SK-N-MC (cell line): ENCODE measurements around the gene CDC42EP5.
"Not testable (repeated sequence)": the region's sequence is repeated elsewhere in the genome, so short reads cannot be mapped to it uniquely, and the experiment has no call there.

Experiments used
- DNase-seq: peaks from one replicate; pipeline ENCODE4 v3.0.0-alpha.2; 2011; ENCODE audit warnings: low read depth, low spot score
- H3K27ac ChIP-seq: fragments of 200-600 bp; sonication (generic); 2 replicates; pipeline ENCODE4 v1.5.1; 2016; ENCODE audit warnings: mixed run types
- H3K36me3 ChIP-seq: fragments of 200-600 bp; sonication (generic); 2 replicates; pipeline ENCODE4 v1.6.1; 2017; ENCODE audit warnings: antibody characterized with exemption, low read length, mixed read lengths; ENCODE audit not compliant: insufficient read depth
- H3K4me3 ChIP-seq: fragments of 200-600 bp; sonication (generic); 2 replicates; pipeline ENCODE4 v1.5.1; 2016
- H3K9ac ChIP-seq: fragments of 200-600 bp; sonication (generic); 2 replicates; pipeline ENCODE4 v1.8.0; 2017; ENCODE audit warnings: mixed run types, mixed read lengths; ENCODE audit not compliant: insufficient read length
- H3K9me3 ChIP-seq: fragments of 200-600 bp; sonication (generic); 2 replicates; pipeline ENCODE4 v1.6.1; 2017; ENCODE audit warnings: low read depth, mild to moderate bottlenecking, antibody characterized with exemption, low read length, moderate library complexity, mixed read lengths
- EZH2 ChIP-seq: fragments of 200-600 bp; sonication (generic); IDR thresholded peaks from one replicate; pipeline ENCODE4 v1.6.1; 2017; ENCODE audit warnings: antibody characterized with exemption
- FOXP2 ChIP-seq: optimal IDR thresholded peaks from 2 replicates; pipeline ENCODE3; 2011; ENCODE audit warnings: mild to moderate bottlenecking, moderate library complexity; ENCODE audit not compliant: insufficient read depth; ENCODE audit errors: extremely low read length, control extremely low read depth
- POLR2AphosphoS5 ChIP-seq: IDR thresholded peaks from 2 replicates; pipeline ENCODE4 v1.6.1; 2012; ENCODE audit warnings: mild to moderate bottlenecking, low read depth, low read length, borderline replicate concordance

The CDC42EP5 gene, protein sequence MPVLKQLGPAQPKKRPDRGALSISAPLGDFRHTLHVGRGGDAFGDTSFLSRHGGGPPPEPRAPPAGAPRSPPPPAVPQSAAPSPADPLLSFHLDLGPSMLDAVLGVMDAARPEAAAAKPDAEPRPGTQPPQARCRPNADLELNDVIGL

DNA sequence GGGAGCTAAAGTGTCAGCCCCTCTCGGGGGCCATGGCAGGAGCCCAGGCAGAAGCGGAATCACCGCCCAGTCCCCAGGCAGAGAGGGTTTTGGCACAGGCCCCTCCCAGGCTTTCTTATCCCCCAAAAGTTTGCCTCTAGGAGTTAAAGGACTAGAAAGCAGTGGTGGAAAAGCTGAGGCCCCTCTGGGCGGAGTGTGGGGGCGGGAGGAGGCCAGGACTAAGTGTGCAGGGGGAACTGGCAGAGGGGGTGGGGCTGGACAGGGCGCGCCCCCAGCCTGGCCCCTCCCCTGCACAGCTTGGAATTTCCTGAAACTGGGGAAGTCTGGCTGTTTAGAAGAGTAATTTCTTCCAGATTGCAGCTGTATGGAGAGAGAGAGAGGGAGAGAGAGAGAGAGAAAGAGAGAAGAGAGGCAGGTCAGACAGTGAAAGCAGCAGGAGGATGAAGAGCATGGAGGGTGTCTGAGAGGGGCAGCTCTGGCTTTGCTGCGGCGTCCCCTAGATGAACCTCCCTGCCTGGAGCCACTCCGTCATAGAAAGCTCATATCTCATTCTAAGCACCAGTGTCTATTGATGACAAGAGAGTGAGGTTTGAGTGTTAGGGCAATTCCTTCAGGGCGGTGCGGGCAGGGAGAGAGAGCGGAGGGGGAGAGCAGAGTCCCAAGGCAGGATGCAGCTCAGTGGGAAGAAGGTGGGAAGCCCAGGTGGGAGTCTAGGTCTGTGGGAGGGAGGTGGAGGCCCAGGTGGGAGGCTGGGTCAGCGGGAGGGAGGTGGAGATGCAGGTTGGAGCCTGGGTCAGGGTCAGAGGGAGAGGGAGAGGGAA is at the start of gene CDC42EP5:
CDC42EP5 (minus strand) TSS at position 226 of the 821 bp plus-strand sequence. CDS start 7,749 bp downstream, outside the sequence.
- no peaks in the 10 kb centered on the region for H3K36me3 ChIP-seq
- DNase-seq: peak; percentile 79
- peak within 1 kb of the TSS; percentile 93 for H3K27ac ChIP-seq
- TF ChIP-seq POLR2AphosphoS5 (peak; percentile 46; the same call in 1 of the 2 replicates), FOXP2 (no peak), EZH2 (no peak)
- no peaks in the 10 kb centered on the region for H3K9me3 ChIP-seq
- H3K4me3 ChIP-seq: peak within 1 kb of the TSS; percentile 76
- peak within 1 kb of the TSS; percentile 49 for H3K9ac ChIP-seq

DNA sequence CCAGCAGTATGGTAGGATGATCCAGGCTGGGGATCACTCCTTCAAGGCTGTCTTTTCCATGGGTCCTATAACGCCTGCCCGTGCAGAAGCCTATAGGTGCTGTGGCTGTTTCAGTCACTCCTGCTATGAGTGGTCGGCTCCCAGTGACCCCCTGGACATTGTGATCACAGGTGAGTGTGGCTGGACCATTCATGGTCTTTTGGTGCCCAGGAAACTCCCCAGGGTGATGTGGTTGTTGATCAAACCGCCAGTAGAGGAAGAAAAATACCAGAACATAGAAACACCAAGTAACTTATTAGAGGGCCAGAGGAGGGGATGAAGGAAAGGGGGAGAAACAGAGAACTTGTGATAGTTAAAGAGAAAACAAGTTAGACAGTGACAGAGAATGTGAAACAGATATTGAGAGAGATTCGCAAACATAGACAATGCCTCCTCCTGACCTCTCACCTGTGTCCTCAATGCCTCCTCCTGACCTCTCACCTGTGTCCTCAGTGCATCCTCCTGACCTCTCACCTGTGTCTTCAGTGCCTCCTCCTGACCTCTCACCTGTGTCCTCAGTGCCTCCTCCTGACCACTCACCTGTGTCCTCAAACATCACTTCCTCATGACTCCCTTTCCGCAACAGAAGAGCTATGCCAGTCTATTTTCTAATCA is 48.9 kb upstream of the CDC42EP5 start:
- Histone ChIP-seq H3K36me3 (no peaks in the 10 kb centered on the region), H3K9ac (no peak overlapping the region), H3K9me3 (no peaks in the 10 kb centered on the region), H3K4me3 (no peak overlapping the region), H3K27ac (no peak overlapping the region)
- no peak for TF ChIP-seq EZH2
- no peak for TF ChIP-seq FOXP2
- TF ChIP-seq POLR2AphosphoS5: no peak
- no peak for DNase-seq

- no peaks in the 10 kb centered on the region for H3K9me3 ChIP-seq
- H3K27ac ChIP-seq: no peak overlapping the region
- H3K36me3 ChIP-seq: no peaks in the 10 kb centered on the region
- DNase-seq: no peak
- H3K4me3 ChIP-seq: no peak overlapping the region
- H3K9ac ChIP-seq: no peak overlapping the region
- no peak for TF ChIP-seq EZH2
- no peak for TF ChIP-seq POLR2AphosphoS5
- no peak for TF ChIP-seq FOXP2
Measured at GRCh38 chr19:54521022-54521859, 48.1 kb upstream of the CDC42EP5 start.

DNA sequence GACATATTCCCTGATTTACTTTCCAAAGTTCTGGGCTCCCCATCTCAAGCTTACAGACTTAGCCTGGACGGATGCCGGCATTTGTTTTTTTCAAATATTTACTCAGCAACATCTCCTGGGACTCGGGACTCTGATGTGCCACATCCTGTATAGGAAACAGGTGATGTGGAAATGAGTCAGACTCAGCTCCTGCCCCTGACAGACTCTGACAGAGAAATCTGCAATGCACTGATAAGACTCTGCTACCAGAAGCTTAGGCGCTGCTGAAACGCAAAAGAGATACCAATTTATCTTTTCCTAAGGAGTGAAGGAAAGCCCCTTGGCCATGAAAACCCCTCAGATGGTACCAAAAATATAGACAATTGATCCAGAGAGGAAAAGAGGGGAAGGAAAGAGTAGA is 45.7 kb upstream of the CDC42EP5 start:
- Histone ChIP-seq H3K27ac (no peak overlapping the region), H3K9ac (no peak overlapping the region), H3K36me3 (no peaks in the 10 kb centered on the region), H3K4me3 (no peak overlapping the region), H3K9me3 (no peaks in the 10 kb centered on the region)
- no peak for TF ChIP-seq EZH2
- no peak for TF ChIP-seq POLR2AphosphoS5
- no peak for TF ChIP-seq FOXP2
- no peak for DNase-seq

DNA sequence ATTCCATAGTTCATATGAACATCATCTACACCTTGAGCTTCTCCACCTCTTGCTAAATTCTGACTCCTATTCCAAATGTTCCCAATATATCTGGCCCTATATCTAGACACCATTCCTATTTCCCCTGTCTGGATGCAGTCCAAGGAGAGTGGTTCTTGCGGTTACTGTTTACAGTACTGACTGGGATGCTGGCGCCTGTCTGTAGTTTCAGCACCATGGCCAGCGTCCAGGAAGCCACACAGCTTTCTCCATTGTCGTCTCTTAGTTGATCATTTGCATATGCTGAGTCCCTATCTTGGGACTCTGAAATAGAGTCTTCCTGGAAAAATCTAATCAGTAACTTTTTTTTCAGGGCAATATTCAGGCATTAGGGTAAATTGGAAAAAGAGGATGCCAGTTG is 44.4 kb upstream of the CDC42EP5 start:
- Histone ChIP-seq H3K9ac (no peak overlapping the region), H3K9me3 (no peaks in the 10 kb centered on the region), H3K27ac (no peak overlapping the region), H3K36me3 (no peaks in the 10 kb centered on the region), H3K4me3 (no peak overlapping the region)
- TF ChIP-seq FOXP2 (peak; percentile 99), POLR2AphosphoS5 (no peak)
- peak; percentile 35 for DNase-seq

DNA sequence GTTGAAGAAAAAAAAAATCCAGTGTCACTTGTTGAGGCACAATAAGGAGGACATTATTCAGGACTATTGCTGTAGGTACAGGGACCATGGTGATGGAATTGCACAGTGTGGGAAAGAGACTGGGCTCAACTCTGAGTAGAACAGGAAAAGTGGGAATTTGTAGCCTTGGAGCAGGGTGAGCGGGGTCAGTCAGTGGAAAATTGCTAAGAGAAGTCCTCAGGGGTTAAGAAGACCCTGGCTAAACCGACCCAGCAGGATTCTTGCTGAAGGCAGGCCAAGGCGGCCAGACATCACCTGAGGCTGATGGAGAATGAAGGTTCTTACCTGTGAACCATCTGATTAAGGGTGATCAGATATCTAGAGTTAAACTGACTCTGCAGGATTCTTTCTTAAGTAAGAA is 42.1 kb upstream of the CDC42EP5 start:
- TF ChIP-seq POLR2AphosphoS5: no peak
- no peaks in the 10 kb centered on the region for H3K36me3 ChIP-seq
- DNase-seq: no peak
- no peak overlapping the region for H3K27ac ChIP-seq
- H3K9me3 ChIP-seq: no peaks in the 10 kb centered on the region
- no peak overlapping the region for H3K9ac ChIP-seq
- H3K4me3 ChIP-seq: no peak overlapping the region

DNA sequence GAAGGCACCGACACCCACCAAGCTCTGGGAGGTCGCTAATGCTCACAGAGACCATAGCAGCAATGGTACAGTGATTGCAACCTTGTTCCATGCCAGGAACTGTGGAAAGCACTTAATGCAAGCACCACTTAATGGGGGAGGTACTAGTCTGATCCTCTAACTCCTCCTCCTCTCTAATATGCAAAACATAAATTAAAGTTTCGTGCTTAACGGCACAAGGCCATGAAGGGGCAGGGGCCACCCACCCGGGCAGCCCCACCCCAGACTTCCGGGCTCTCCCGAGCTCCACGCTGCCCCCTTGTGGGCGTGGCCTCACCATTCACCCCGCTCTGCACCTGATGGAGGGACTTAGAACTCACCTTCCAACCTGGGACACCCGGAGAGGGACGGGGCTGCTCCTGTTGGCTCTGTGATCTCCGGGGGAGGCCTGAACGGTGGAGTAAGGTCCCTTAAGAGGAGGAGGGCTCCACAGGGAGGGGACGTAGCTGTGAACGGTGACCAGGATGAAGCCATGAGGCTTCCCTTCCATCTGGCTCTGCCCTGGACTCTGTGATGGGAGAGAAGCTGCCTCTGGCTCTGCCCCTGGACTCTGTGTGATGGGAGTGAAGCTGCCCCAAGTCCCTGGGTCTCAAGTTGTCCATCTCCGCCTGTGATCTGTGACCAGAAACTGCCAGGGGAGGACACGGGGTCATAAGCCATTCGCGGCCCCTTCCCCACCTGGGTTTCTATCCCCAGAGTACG is 36.3 kb upstream of the CDC42EP5 start:
- H3K27ac ChIP-seq, H3K4me3 ChIP-seq, H3K9ac ChIP-seq, H3K36me3 ChIP-seq, DNase-seq, H3K9me3 ChIP-seq: not testable (repeated sequence)

DNA sequence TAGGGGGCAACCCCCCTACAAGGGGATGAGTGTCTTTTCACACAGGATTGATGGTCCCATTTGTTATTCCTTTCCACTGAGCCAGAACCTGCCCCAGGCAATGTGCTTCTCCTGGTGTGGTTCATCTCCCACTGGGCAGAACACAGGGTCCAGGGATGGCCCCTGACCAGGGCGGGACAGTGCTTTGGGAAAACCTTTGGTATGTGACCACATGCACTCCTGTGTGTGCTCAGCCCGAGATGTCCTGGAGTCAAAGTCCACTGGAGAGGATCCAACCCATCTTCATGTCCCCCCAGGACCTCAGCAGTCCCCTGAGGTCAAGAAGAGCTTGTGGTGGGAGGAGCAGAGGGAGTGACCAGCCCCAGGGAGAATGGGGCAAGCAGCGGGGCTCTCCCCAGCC is 35.4 kb upstream of the CDC42EP5 start:
- H3K36me3 ChIP-seq, H3K9me3 ChIP-seq, H3K9ac ChIP-seq, DNase-seq, H3K27ac ChIP-seq, H3K4me3 ChIP-seq: not testable (repeated sequence)
